G401 (cell line): ENCODE measurements around the gene ADAMTS14. TPM values are rescaled to one million over a fixed set of nuclear protein-coding genes. Genes with fewer than 3 reads are reported as not detected.

Experiments used
- DNase-seq: peaks from one replicate; pipeline ENCODE4 v3.0.0-alpha.2; 2015; ENCODE audit warnings: low spot score
- in situ Hi-C: cut with HindIII; loops from 2 replicates; pipeline ENCODE4 v1.10.0; 2016; ENCODE audit warnings: low sequenced_read_pairs, mixed read lengths
- total RNA-seq: library from RNA; depleted of rRNA; stranded (reverse); fragments of >200 nt; shearing (Covaris generic); gene quantifications from 2 replicates; pipeline ENCODE4 v1.2.3, GENCODE V29; 2014

The ADAMTS14 gene
- total RNA-seq, 1 experiment from 2014 or later = 0.03 TPM

- in situ Hi-C loops = no loop called here
- no peak for DNase-seq
Observed at GRCh38 chr10:70714245-70714644, 41.9 kb downstream of the ADAMTS14 start.

- in situ Hi-C loops = no loop called here
- no peak for DNase-seq
Observed at GRCh38 chr10:70714951-70715350, 42.6 kb downstream of the ADAMTS14 start.

GRCh38 chr10:70715853-70716795 is 43.8 kb downstream of the ADAMTS14 start:
- DNase-seq = no peak
- in situ Hi-C loops = no loop called here

GRCh38 chr10:70722820-70723424 is 50.6 kb downstream of the ADAMTS14 start:
- no peak for DNase-seq
- in situ Hi-C loops = no loop called here

- in situ Hi-C loops = no loop called here
Observed at GRCh38 chr10:70723771-70724170, 51.5 kb downstream of the ADAMTS14 start.

GRCh38 chr10:70726909-70727495 is 54.7 kb downstream of the ADAMTS14 start:
- DNase-seq = peak; percentile 10
- in situ Hi-C loops = no loop called here

More at GRCh38 chr10:70723771-70724170, 51.5 kb downstream of the ADAMTS14 start:
- DNase-seq = no peak

- in situ Hi-C loops = no loop called here
- DNase-seq = no peak
Observed at GRCh38 chr10:70728328-70728727, 56.0 kb downstream of the ADAMTS14 start.

GRCh38 chr10:70729763-70730357 is 57.6 kb downstream of the ADAMTS14 start:
- peak; percentile 41 for DNase-seq
- in situ Hi-C loops = no loop called here

- in situ Hi-C loops = no loop called here
- no peak for DNase-seq
Observed at GRCh38 chr10:70730955-70731354, 58.6 kb downstream of the ADAMTS14 start.

GRCh38 chr10:70732569-70732968 is 60.3 kb downstream of the ADAMTS14 start:
- in situ Hi-C loops = no loop called here

GRCh38 chr10:70733051-70733450 is 60.7 kb downstream of the ADAMTS14 start:
- DNase-seq = no peak
- in situ Hi-C loops = no loop called here

More at GRCh38 chr10:70732569-70732968, 60.3 kb downstream of the ADAMTS14 start:
- no peak for DNase-seq

GRCh38 chr10:70735161-70735560 is 62.9 kb downstream of the ADAMTS14 start:
- in situ Hi-C loops = no loop called here
- peak; percentile 69 for DNase-seq

GRCh38 chr10:70736525-70736924 is 64.2 kb downstream of the ADAMTS14 start:
- in situ Hi-C loops = no loop called here
- DNase-seq = no peak

GRCh38 chr10:70737250-70737649 is 64.9 kb downstream of the ADAMTS14 start:
- DNase-seq = no peak
- in situ Hi-C loops = no loop called here

GRCh38 chr10:70738006-70738760 is 65.9 kb downstream of the ADAMTS14 start:
- in situ Hi-C loops = no loop called here

GRCh38 chr10:70738761-70739121 is 66.4 kb downstream of the ADAMTS14 start:
- no peak for DNase-seq
- in situ Hi-C loops = no loop called here

More at GRCh38 chr10:70738006-70738760, 65.9 kb downstream of the ADAMTS14 start:
- no peak for DNase-seq

- in situ Hi-C loops = no loop called here
- no peak for DNase-seq
Observed at GRCh38 chr10:70740406-70741288, 68.3 kb downstream of the ADAMTS14 start.
